HG03097 (cell line): ENCODE results near the gene GNPTAB.

Experiments used
- ATAC-seq: cut with Tn5 transposase; IDR thresholded peaks from one replicate; pipeline ENCODE4 v1.9.1; 2021; ENCODE audit not compliant: unreplicated experiment, low FRiP score

GNPTAB gene

GRCh38 chr12:101809208-101809607 is 21.6 kb downstream of the GNPTAB start:
- no peak for ATAC-seq

- no peak for ATAC-seq
These were observed 24.5 kb downstream of the GNPTAB start for GRCh38 chr12:101806265-101806664.

- no peak for ATAC-seq
These were observed 26.4 kb downstream of the GNPTAB start for GRCh38 chr12:101804409-101804808.

GRCh38 chr12:101803978-101804377 is 26.8 kb downstream of the GNPTAB start:
- ATAC-seq = no peak

- ATAC-seq = no peak
These were observed 28.3 kb downstream of the GNPTAB start for GRCh38 chr12:101802486-101802885.

- ATAC-seq = no peak
These were observed 31.0 kb downstream of the GNPTAB start for GRCh38 chr12:101799774-101800173.

GRCh38 chr12:101795786-101796185 is 35.0 kb downstream of the GNPTAB start:
- ATAC-seq = no peak

GRCh38 chr12:101795013-101795412 is 35.7 kb downstream of the GNPTAB start:
- ATAC-seq = no peak

- no peak for ATAC-seq
These were observed 36.2 kb downstream of the GNPTAB start for GRCh38 chr12:101794574-101794973.

- no peak for ATAC-seq
These were observed 37.4 kb downstream of the GNPTAB start for GRCh38 chr12:101793401-101793800.

GRCh38 chr12:101792046-101792931 is 38.5 kb downstream of the GNPTAB start:
- ATAC-seq = no peak

GRCh38 chr12:101789171-101789570 is 41.6 kb downstream of the GNPTAB start:
- ATAC-seq = no peak

- ATAC-seq = no peak
These were observed 45.1 kb downstream of the GNPTAB start for GRCh38 chr12:101785671-101786070.

- no peak for ATAC-seq
These were observed 46.4 kb downstream of the GNPTAB start for GRCh38 chr12:101784376-101784775.

- no peak for ATAC-seq
These were observed 46.9 kb downstream of the GNPTAB start for GRCh38 chr12:101783838-101784237.

GRCh38 chr12:101783150-101783549 is 47.6 kb downstream of the GNPTAB start:
- ATAC-seq = no peak

GRCh38 chr12:101782273-101782731 is 48.5 kb downstream of the GNPTAB start:
- no peak for ATAC-seq

GRCh38 chr12:101781834-101782233 is 48.9 kb downstream of the GNPTAB start:
- no peak for ATAC-seq

GRCh38 chr12:101780599-101780998 is 50.2 kb downstream of the GNPTAB start:
- no peak for ATAC-seq

- ATAC-seq = no peak
These were observed 51.1 kb downstream of the GNPTAB start for GRCh38 chr12:101779626-101780025.

GRCh38 chr12:101779200-101779599 is 51.6 kb downstream of the GNPTAB start:
- no peak for ATAC-seq

GRCh38 chr12:101777978-101778377 is 52.8 kb downstream of the GNPTAB start:
- no peak for ATAC-seq
